ENCODE data around the gene STPG4. TPM values are rescaled to one million over a fixed set of nuclear protein-coding genes. Genes with fewer than 3 reads are reported as not detected.
"Not testable (repeated sequence)": the region's sequence is repeated elsewhere in the genome, so short reads cannot be mapped to it uniquely, and the experiment has no call there.

STPG4 gene
- total and polyA plus RNA-seq, 7 donors = 0.12 to 1.1 (median 0.63) TPM; not detected in 3

DNA sequence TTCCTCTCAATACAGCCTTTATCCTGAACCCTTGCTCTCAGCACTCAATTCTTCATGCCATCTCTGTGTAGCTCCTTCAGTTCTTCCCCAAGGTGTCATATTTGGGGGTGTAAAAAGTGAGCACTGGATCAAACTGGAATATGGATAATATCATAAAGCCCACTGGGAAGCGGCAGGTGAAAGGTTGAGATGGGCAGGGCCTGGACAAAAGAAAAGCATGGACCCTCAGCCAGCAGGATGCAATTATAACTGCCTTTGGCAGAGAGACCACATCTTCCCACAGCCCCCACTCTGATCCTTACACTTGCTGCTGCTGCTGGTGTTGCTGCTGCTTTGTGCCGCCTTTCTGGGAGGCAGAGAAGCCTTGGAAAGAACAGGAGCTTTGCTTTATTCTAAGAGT is 31.2 kb upstream of the STPG4 start:
- TF ChIP-seq EP300 (IDR thresholded peaks at IDR 0.05) (no peak), POLR2AphosphoS5 (IDR thresholded peaks at IDR 0.05) (no peak), POLR2A (IDR thresholded peaks at IDR 0.05) (no peak)
- TF ChIP-seq, protein P1, sequence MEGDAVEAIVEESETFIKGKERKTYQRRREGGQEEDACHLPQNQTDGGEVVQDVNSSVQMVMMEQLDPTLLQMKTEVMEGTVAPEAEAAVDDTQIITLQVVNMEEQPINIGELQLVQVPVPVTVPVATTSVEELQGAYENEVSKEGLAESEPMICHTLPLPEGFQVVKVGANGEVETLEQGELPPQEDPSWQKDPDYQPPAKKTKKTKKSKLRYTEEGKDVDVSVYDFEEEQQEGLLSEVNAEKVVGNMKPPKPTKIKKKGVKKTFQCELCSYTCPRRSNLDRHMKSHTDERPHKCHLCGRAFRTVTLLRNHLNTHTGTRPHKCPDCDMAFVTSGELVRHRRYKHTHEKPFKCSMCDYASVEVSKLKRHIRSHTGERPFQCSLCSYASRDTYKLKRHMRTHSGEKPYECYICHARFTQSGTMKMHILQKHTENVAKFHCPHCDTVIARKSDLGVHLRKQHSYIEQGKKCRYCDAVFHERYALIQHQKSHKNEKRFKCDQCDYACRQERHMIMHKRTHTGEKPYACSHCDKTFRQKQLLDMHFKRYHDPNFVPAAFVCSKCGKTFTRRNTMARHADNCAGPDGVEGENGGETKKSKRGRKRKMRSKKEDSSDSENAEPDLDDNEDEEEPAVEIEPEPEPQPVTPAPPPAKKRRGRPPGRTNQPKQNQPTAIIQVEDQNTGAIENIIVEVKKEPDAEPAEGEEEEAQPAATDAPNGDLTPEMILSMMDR (IDR thresholded peaks at IDR 0.05) = no peak
- no peak for DNase-seq
- no peaks in the 10 kb centered on the region for H3K36me3 ChIP-seq
- no peaks in the 10 kb centered on the region for H3K9me3 ChIP-seq
- intact Hi-C loops (cut with DNase I) = no loop called here
- no peak overlapping the region for H3K27ac ChIP-seq
- WGBS, 2 donors = 95 to 97% methylated on average over 2 of the region's 2 CpGs
- peaks cover 0 to 24% (median 20%) of the 10 kb centered on the region in 4 donors for H3K4me1 ChIP-seq
- no peak overlapping the region for H3K4me3 ChIP-seq
- no peaks in the 10 kb centered on the region for H3K27me3 ChIP-seq

DNA sequence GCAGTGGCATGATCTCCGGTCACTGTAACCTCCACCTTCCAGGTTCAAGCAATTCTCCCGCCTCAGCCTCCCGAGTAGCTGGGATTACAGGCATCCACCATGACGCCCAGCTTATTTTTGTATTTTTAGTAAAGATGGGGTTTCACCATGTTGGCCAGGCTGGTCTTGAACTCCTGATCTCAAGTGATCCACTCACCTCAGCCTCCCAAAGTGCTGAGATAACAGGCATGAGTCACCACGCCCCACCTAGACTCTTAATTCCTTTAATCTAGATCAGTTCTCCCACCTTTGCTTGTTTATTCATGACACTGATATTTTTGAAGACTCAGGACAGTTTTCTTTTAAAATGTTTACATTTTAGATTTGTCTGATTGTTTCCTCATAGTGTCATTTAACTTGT is 30.0 kb upstream of the STPG4 start:
- H3K27ac ChIP-seq; intact Hi-C loops (cut with DNase I); H3K27me3 ChIP-seq; H3K9me3 ChIP-seq; H3K4me3 ChIP-seq; H3K36me3 ChIP-seq; DNase-seq: not testable (repeated sequence)
- peaks cover 0 to 11% (median 8%) of the 10 kb centered on the region in 4 donors for H3K4me1 ChIP-seq
- WGBS, 2 donors = 73 to 85% methylated on average over 5 of the region's 5 CpGs

DNA sequence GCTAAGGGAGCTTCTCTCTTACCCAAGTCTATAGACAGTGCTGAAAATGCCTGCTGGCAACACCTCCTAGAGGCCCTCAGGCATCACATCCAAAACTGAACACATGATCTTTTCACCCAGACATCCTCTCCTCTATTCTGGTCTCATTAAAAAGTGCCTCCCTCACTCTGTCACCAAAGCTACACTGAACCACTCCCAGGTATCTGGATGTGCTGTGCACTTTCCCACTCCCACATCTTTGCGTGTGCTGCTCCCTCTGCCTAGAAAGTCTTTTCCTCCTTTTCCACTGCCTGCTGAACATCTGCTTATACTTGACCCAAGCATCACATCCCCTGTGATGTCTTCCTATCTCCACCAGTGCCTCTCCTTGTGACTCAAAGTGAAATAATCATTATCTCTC is 26.1 kb upstream of the STPG4 start:
- DNase-seq = no peak
- Histone ChIP-seq H3K27ac (no peak overlapping the region), H3K4me3 (no peak overlapping the region), H3K27me3 (no peaks in the 10 kb centered on the region), H3K36me3 (no peaks in the 10 kb centered on the region), H3K4me1 (peaks cover 0 to 6% (median 3%) of the 10 kb centered on the region in 4 donors), H3K9me3 (no peaks in the 10 kb centered on the region)
- TF ChIP-seq EP300 (IDR thresholded peaks at IDR 0.05) (no peak), POLR2A (IDR thresholded peaks at IDR 0.05) (no peak), POLR2AphosphoS5 (IDR thresholded peaks at IDR 0.05) (no peak)
- TF ChIP-seq, protein P1 (IDR thresholded peaks at IDR 0.05) = no peak
- 94 to 97% methylated on average over 1 of the region's 1 CpG for WGBS, 2 donors
- intact Hi-C loops (cut with DNase I) = no loop called here

DNA sequence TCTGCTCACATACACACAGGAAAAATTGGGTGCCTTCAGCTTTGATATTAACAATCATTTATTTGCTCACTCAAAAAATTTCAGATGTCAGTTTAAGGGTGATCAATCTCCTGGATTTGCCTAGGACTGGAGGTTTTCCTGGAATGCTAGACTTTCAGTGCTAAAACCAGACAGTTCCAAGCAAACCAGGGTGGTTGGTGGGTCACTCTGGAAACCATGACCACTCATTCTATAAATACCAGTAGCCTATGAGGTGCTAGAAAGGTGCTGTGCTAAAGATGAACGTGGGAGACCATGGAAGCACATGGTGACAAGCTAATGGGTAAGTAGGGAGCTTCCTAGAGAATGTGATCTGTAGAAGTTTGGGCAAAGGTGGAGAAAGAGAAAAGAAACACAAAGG is 25.4 kb upstream of the STPG4 start:
- intact Hi-C loops (cut with DNase I) = no loop called here
- WGBS, 2 donors = 76 to 81% methylated on average over 1 of the region's 1 CpG
- no peak overlapping the region for H3K4me3 ChIP-seq

DNA sequence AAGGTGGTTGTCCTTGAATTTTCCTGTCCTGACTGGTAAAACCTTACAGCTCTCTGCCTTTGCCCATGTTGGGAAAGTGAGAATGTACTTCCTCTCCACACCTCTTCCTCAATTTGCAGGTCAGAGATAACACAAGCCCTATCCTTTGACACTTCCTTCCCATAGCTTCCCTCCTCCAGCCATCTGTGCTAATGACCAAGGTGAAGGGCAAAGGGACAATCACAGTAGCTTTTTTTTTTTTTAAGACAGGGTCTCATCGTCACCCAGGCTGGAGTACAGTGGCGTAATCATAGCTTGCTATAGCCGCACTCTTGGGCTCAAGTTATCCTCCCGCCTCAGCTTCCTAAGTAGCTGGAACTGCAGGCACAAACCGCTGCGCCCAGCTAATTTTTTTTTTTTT is 24.3 kb upstream of the STPG4 start:
- no peak overlapping the region for H3K4me3 ChIP-seq
- intact Hi-C loops (cut with DNase I) = no loop called here
- no peak for DNase-seq
- H3K4me1 ChIP-seq = peaks cover 0 to 7% (median 3%) of the 10 kb centered on the region in 4 donors
- TF ChIP-seq, protein P1 (IDR thresholded peaks at IDR 0.05) = no peak
- TF ChIP-seq POLR2A (IDR thresholded peaks at IDR 0.05) (no peak), POLR2AphosphoS5 (IDR thresholded peaks at IDR 0.05) (no peak), EP300 (IDR thresholded peaks at IDR 0.05) (no peak)
- 82 to 91% methylated on average over 6 of the region's 6 CpGs for WGBS, 2 donors
- H3K27me3 ChIP-seq = no peaks in the 10 kb centered on the region
- H3K9me3 ChIP-seq = no peaks in the 10 kb centered on the region
- no peak overlapping the region for H3K27ac ChIP-seq
- no peaks in the 10 kb centered on the region for H3K36me3 ChIP-seq

More for the DNA sequence above, 25.4 kb upstream of the STPG4 start:
- H3K4me1 ChIP-seq = peaks cover 0 to 6% (median 3%) of the 10 kb centered on the region in 4 donors
- DNase-seq = no peak
- no peaks in the 10 kb centered on the region for H3K36me3 ChIP-seq
- H3K9me3 ChIP-seq = no peaks in the 10 kb centered on the region
- TF ChIP-seq POLR2AphosphoS5 (IDR thresholded peaks at IDR 0.05) (no peak), POLR2A (IDR thresholded peaks at IDR 0.05) (no peak), EP300 (IDR thresholded peaks at IDR 0.05) (no peak)
- TF ChIP-seq, protein P1 (IDR thresholded peaks at IDR 0.05) = no peak
- no peak overlapping the region for H3K27ac ChIP-seq
- no peaks in the 10 kb centered on the region for H3K27me3 ChIP-seq

Data from sigmoid colon (tissue), 7 donors.